Effector memory CD4-positive, alpha-beta T cell (primary cell): ENCODE data around the gene ATAD2B.

Experiments
- DNase-seq, 3 donors: peaks; one replicate each; pipeline ENCODE4 v3.0.0-alpha.2; 2020
- H3K27ac ChIP-seq: 2 replicates; pipeline ENCODE4 v1.7.0; 2013; ENCODE audit warnings: mild to moderate bottlenecking, low read length, moderate library complexity; ENCODE audit not compliant: insufficient read depth, poor library complexity, severe bottlenecking
- H3K27me3 ChIP-seq: replicated peaks from 2 replicates; pipeline ENCODE4 v1.7.0; 2013; ENCODE audit warnings: mild to moderate bottlenecking, low read length; ENCODE audit not compliant: insufficient read depth, control insufficient read depth, poor library complexity, severe bottlenecking
- H3K36me3 ChIP-seq: 2 replicates; pipeline ENCODE4 v1.7.0; 2013; ENCODE audit warnings: mild to moderate bottlenecking, low read length, moderate library complexity; ENCODE audit not compliant: control insufficient read depth, insufficient read depth
- H3K4me1 ChIP-seq: 2 replicates; pipeline ENCODE4 v1.7.0; 2013; ENCODE audit warnings: low read length, mild to moderate bottlenecking; ENCODE audit not compliant: control insufficient read depth, insufficient read depth, poor library complexity, severe bottlenecking
- H3K4me3 ChIP-seq: 2 replicates; pipeline ENCODE4 v1.7.0; 2013; ENCODE audit warnings: low read length, low read depth, mild to moderate bottlenecking; ENCODE audit not compliant: insufficient read depth, poor library complexity, severe bottlenecking
- H3K9me3 ChIP-seq: 2 replicates; pipeline ENCODE4 v1.7.0; 2013; ENCODE audit warnings: mild to moderate bottlenecking, low read length, moderate library complexity; ENCODE audit not compliant: control insufficient read depth

ATAD2B gene

DNA sequence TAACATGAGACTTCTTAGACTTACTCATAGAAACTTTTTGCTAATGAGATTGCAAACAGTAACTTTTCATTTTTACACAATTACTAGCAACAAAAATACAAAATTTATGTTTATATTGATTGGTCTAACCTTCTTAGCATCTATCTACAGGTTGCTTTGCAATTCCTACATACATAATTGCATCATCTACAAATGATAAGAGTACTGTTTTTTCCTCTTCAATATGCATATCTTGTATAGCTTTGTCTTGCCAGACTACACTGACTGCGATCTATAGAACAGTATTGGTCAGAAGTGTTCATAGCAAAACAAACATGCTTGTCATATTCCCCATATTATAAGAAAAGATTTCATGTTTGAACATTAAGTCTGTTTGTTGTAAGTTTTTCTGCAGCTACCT lies 87.9 kb downstream of the ATAD2B start:
- Histone ChIP-seq H3K4me1 (no peaks in the 10 kb centered on the region), H3K27me3 (no peaks in the 10 kb centered on the region), H3K36me3 (peaks cover 22% of the 10 kb centered on the region), H3K27ac (no peak overlapping the region), H3K9me3 (no peaks in the 10 kb centered on the region), H3K4me3 (no peak overlapping the region)
- DNase-seq = no peak

DNA sequence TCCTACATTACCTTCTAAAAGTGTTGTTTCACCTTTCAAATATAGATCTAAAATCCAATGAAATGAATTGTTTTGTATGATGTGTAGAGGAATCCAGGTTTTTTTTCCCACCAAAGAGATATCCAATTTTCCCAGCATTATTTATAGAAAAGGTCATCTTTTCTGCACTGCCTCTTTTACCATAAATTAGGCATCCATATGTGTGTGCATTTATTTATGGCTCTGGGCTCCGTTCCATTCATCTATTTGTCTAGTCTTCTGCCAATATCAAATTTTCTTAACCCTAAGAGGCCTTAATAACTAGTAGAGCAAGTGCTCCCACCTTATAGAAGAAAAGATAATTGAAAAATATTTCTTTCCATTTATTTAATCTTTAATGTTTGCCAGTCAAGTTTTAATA lies 88.3 kb downstream of the ATAD2B start:
- H3K36me3 ChIP-seq = peaks cover 22% of the 10 kb centered on the region
- no peak overlapping the region for H3K27ac ChIP-seq
- no peak for DNase-seq
- no peaks in the 10 kb centered on the region for H3K27me3 ChIP-seq
- H3K4me1 ChIP-seq = no peaks in the 10 kb centered on the region
- H3K4me3 ChIP-seq = no peak overlapping the region
- no peaks in the 10 kb centered on the region for H3K9me3 ChIP-seq

DNA sequence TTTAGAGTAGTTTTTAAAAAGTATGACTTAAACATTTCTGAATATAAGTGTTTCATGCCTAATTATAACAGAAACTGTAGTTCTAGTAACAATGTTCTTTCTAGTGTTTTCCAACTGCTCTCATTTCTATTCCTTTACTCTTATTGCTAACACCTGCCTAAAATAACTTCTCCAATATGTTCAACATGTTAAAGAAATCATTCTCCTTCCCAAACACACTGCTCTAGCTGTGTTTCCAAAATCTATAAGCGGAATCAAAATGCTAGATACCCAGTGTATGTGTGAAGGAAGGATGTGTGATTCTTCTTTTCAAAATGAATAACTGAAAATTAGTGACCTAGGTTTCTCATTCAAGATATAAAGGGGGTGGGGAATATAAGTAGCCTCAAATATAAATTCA lies 89.1 kb downstream of the ATAD2B start:
- H3K4me1 ChIP-seq = no peaks in the 10 kb centered on the region
- no peak overlapping the region for H3K27ac ChIP-seq
- H3K27me3 ChIP-seq = no peaks in the 10 kb centered on the region
- H3K9me3 ChIP-seq = no peaks in the 10 kb centered on the region
- H3K36me3 ChIP-seq = peaks cover 24% of the 10 kb centered on the region
- DNase-seq = no peak
- no peak overlapping the region for H3K4me3 ChIP-seq

DNA sequence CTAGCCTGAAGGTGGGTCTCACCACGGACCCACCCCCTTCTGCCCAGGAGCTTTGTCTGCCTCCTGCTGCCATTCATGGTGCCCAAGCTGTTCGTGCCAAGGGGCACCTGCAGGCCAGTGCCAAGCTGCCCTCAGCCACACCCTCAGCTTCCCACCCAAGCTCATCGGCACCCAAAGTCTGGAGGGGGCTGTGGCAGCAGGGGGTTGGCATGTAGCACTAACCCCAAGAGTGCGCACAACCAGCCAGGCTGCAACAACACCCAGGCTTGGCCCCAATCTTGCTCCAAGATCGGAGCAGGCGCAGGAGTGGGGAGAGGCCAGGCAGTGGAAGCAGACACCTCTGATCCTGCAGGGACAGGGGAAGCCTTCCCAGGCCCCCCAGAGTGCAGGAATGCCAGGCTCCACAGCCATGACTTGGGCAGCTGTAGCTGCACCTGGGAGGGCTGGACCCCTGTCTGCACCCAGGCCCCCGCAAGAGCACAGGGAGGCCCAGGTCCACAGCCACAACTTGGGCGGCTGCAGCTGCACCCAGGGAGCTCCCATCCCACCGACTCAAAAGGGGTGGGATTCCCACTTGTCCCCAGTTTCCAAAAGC lies 89.9 kb downstream of the ATAD2B start:
- Histone ChIP-seq H3K36me3 (peaks cover 25% of the 10 kb centered on the region), H3K27ac (no peak overlapping the region), H3K9me3 (no peaks in the 10 kb centered on the region), H3K27me3 (no peaks in the 10 kb centered on the region), H3K4me3 (no peak overlapping the region), H3K4me1 (no peaks in the 10 kb centered on the region)
- no peak for DNase-seq

DNA sequence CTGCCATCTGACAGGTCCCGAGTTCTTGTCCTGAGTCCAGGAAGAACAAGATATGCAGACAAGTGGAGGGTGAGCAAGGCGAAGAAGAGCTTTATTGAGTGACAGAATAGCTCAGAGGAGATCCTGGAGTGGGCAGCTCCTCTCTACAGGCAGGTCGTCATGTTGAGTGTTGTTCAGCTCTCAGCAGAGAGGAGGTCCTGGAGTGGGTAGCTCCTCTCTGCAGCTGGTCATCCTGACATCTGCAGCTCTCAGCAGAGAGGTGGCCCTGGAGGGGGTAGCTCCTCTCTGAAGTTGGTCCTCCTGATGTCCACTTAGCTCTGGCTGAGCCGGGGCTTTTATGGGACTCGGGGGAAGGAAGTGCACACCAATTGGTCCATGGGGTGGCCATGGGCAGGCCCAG lies 90.4 kb downstream of the ATAD2B start:
- Histone ChIP-seq H3K27ac (no peak overlapping the region), H3K4me1 (no peaks in the 10 kb centered on the region), H3K4me3 (no peak overlapping the region), H3K36me3 (peaks cover 25% of the 10 kb centered on the region), H3K27me3 (no peaks in the 10 kb centered on the region), H3K9me3 (no peaks in the 10 kb centered on the region)
- DNase-seq = no peak

DNA sequence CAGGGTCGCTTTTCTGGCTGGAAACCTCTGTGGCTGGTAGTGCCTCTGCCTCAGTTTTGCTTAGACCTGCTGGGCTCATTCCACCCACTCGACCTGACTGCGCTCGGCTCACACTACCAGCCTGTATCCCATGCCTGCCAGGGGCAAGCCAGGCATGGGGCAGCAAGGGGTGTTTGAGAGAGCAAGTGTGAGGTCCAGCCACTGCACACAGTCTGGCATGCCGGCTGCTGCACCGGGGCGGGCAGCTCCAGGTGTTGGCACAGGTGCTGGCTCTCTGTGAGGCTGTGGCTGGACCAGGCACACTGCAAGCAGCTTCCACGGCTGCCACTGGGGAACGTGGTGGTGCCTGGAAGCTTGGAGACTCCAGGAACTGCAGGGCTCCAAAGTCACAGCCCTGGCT lies 90.9 kb downstream of the ATAD2B start:
- H3K27me3 ChIP-seq = no peaks in the 10 kb centered on the region
- H3K36me3 ChIP-seq = peaks cover 25% of the 10 kb centered on the region
- no peak overlapping the region for H3K4me3 ChIP-seq
- no peaks in the 10 kb centered on the region for H3K4me1 ChIP-seq
- H3K9me3 ChIP-seq = no peaks in the 10 kb centered on the region
- DNase-seq = no peak
- no peak overlapping the region for H3K27ac ChIP-seq

DNA sequence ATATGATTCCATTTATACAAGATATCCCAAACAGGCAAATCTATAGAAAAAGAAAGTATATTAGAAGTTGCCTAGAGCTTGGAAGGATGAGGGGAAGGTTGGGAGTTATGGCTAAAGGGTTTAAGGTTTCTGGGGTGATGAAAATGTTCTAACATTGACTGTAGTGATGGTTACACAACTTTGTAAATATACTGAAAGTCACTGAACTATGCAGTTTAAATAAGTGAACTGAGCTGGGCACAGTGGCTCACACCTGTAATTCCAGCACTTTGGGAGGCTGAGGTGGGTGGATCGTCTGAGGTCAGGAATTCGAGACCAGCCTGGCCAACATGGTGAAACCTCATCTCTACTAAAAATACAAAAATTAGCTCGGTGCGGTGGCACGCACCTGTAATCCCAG lies 91.5 kb downstream of the ATAD2B start:
- DNase-seq = no peak
- Histone ChIP-seq H3K4me3 (no peak overlapping the region), H3K27ac (no peak overlapping the region), H3K36me3 (peaks cover 25% of the 10 kb centered on the region), H3K27me3 (no peaks in the 10 kb centered on the region), H3K4me1 (no peaks in the 10 kb centered on the region), H3K9me3 (no peaks in the 10 kb centered on the region)

DNA sequence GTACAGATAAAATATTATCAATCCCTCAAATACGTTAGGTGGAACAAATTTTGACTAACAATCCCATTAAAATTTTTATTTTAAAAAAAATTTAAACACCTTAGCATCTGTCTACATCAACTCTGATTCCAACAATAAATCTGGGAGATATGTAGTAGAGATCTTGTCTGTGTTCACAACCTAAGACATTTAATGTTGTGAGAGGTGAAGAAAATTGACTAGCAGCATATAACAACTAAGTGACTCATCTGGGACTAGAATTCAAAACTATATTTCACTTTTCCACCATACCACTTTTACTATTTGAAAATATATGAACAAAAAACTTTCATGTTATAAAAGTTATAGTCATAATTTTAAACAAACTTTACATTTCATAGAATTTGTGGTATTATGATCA lies 97.9 kb downstream of the ATAD2B start:
- no peaks in the 10 kb centered on the region for H3K4me1 ChIP-seq
- no peak overlapping the region for H3K4me3 ChIP-seq
- H3K27ac ChIP-seq = no peak overlapping the region
- no peaks in the 10 kb centered on the region for H3K27me3 ChIP-seq
- peaks cover 6% of the 10 kb centered on the region for H3K36me3 ChIP-seq
- no peak for DNase-seq
- H3K9me3 ChIP-seq = no peaks in the 10 kb centered on the region

DNA sequence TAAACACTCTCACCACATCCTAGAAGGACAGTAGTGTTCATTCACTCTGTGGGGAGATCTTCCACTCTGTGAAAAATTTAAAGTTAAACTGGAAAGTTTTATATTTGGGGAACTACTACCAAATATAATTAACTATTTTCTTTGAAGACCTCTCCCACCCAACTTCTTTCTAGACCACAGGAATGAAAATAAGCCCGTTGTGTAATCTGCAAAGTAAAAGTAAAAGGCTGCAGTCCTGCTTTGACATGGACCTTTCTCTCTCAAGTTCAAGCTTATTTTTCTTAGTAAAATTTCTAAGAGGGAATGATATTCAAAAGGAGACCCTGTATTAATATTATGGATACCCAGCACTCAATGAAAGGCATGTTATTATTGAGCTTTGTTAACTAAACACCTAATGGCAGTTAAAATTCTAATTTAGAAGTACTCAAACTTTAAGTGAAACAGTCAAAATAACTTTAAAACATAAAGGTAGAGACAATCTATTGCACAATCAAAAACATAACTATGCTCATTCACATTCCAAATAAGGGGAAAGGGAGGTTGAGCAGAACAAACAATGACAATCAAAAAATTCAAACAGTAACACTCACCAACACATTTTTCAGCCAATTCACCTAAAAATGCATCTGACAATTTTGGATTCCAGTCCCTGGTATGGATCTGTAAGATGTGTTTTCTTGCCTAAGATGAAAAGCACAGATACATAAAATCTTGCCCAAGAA lies 98.5 kb downstream of the ATAD2B start:
- Histone ChIP-seq H3K4me3 (no peak overlapping the region), H3K4me1 (no peaks in the 10 kb centered on the region), H3K36me3 (peaks cover 6% of the 10 kb centered on the region), H3K27ac (no peak overlapping the region), H3K27me3 (no peaks in the 10 kb centered on the region), H3K9me3 (no peaks in the 10 kb centered on the region)
- DNase-seq = no peak

DNA sequence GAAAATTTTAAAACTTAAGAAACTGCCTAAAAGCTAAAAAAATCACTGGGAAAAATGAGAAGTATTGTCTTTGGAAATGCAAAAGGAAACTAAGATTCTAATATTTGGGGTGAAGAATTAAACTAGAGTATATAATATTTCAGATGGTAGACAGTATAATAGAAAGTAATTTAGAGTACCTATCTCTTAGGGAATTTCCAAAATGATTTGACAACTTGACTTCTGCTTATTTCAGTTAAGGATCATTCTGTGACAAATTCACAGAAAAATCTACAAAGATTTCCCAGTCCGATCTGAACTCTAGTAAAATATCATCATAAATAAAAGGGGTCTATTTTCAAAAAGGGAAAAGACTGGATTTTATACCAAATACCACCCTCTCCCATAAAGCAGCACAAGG lies 99.6 kb downstream of the ATAD2B start:
- Histone ChIP-seq H3K4me3 (no peak overlapping the region), H3K9me3 (no peaks in the 10 kb centered on the region), H3K36me3 (peaks cover under 1% of the 10 kb centered on the region), H3K27me3 (no peaks in the 10 kb centered on the region), H3K4me1 (no peaks in the 10 kb centered on the region), H3K27ac (no peak overlapping the region)
- no peak for DNase-seq
